Fibroblast of skin of right quadriceps (primary cell): Measurements from ENCODE around the gene MGAT5B.
"Not testable (repeated sequence)": the region's sequence is repeated elsewhere in the genome, so short reads cannot be mapped to it uniquely, and the experiment has no call there.

Experiments used
- DNase-seq: peaks from one replicate; pipeline ENCODE4 v3.0.0-alpha.2; 2013

Gene MGAT5B

DNA sequence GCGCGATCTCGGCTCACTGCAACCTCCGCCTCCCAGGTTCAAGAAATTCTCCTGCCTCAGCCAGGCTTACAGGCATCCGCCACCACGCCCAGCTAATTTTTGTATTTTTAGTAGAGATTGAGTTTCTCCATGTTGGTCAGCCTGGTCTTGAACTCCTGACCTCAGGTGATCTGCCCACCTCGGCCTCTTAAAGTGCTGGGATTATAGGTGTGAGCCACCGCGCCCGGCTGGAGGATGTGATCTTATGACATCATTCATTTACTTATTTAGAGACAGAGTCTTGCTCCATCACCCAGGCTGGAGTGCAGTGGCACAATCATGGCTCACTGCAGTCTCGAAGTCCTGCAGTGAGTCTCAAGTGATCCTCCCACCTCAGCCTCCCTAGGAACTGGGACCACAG is 19.0 kb upstream of the MGAT5B start:
- not testable (repeated sequence) for DNase-seq

DNA sequence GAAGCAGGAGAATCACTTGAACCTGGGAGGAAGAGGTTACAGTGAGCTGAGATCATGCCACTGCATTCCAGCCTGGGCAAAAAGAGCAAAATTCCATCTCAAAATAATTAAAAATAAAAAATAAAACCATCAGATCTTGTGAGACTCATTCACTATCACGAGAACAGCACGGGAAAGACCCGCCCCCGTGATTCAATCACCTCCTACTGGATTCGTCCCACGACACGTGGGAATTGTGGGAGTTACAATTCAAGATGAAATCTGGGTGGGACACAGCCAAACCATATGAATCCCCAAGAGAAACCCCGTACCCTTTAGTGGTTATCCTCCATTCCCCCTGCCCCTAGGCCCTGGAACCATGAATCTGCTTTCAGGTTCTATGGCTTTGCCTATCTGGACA is 15.4 kb upstream of the MGAT5B start:
- DNase-seq: no peak

DNA sequence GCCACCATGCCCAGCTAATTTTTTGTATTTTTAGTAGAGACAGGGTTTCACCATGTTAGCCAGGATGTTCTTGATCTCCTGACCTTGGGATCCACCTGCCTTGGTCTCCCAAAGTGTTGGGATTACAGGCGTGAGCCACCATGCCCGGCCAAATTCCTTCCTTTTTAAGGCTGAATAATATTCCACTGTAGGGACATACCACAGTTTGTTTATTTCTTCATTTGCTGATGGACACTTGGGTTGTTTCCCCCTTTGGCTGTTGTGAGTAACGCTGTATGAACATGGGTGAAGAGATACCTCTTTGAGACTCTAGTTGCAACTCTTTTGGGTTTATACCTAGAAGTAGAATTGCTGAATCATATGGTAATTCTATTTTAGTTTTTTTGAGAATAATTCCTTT is 13.1 kb upstream of the MGAT5B start:
- no peak for DNase-seq

DNA sequence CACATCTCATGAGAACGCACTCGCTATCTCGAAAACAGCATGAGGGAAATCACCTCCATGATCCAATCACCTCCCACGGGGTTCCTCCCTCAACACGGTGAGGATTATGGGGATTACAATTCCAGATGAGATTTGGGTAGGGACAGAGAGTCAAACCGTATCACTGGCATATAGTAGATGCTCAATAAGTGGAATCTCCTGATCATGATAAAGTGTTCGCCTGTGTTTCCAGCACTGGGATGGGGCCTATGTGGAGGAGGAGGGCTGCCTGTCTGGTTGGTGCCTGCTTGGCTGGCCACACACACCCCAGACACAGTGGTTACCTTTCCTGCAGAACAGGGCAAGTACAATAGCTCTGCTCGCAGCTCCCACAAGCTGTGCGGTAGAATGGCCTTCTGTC is 6.1 kb upstream of the MGAT5B start:
- DNase-seq: no peak

DNA sequence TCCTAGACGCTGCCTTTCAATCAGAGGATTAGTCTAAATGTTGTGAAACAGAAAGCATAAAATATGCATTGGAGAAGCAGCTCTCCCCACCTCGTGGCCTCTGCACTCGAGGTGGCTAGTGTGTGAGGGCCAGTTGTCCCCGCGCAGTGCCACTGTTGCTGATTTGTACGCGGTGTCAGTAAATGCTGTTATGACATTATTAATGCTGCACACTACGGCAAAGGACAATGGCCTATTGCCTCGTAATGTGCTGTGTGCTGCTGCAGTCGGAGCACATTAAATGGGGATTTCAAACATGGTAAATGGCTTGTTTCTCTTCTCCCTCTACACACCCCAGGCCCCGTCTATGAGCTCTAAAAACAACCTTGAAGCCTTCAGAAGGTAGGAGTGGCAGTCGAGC is 5.7 kb upstream of the MGAT5B start:
- DNase-seq: no peak

DNA sequence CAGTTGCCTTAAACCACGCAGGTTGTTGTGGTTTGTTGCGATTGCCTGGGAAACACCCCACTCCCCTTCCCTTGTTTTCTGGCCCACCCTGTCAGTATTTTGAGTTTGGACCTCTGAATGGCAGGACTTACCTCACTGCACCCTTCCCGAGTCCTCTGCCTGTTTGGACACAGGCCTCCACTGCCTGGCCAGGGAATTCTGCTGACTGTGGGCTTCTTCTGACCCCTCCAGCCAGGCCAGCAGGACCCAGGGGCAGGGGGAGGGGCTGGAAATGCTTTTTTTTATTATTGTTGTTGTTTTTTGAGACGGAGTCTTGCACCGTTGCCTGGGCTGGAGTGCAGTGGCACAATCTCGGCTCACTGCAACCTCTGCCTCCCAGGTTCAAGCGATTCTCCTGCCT is 4.2 kb upstream of the MGAT5B start:
- no peak for DNase-seq

DNA sequence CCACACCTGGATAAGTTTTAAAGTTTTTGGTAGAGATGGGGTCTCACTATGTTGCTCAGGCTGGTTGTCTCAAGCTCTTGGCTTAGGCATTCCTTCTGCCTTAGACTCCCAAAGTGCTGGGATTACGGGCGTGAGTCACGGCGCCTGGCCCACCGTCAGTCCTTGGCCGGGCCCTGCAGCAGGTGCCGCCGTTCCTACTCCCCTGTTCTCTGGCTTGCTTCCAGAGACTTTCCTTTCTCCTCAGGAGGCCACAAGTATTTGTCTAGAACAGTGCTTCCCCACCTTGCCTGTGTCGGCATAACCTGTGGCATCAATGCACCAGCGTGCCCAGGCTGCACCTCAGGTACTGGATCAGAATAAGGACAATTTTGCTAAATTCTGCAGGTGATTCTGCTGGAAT is 3.0 kb upstream of the MGAT5B start:
- no peak for DNase-seq

DNA sequence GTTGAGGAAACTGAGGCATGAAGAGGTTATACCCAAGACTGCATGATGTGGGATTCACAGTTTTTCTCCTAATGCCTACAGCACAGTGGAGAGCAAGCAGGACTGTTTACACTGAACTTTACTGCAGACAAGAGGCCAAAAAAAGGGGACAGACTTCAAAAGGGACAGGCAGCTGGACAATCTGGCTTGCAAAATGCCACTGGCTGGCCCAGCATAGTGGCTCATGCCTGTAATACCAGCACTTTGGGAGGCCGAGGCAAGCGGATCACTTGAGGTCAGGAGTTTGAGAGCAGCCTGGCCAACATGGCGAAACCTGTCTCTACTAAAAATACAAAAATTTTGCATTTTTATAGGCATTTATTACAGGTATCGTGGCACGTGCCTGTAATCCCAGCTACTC is 2.0 kb upstream of the MGAT5B start:
- no peak for DNase-seq

DNA sequence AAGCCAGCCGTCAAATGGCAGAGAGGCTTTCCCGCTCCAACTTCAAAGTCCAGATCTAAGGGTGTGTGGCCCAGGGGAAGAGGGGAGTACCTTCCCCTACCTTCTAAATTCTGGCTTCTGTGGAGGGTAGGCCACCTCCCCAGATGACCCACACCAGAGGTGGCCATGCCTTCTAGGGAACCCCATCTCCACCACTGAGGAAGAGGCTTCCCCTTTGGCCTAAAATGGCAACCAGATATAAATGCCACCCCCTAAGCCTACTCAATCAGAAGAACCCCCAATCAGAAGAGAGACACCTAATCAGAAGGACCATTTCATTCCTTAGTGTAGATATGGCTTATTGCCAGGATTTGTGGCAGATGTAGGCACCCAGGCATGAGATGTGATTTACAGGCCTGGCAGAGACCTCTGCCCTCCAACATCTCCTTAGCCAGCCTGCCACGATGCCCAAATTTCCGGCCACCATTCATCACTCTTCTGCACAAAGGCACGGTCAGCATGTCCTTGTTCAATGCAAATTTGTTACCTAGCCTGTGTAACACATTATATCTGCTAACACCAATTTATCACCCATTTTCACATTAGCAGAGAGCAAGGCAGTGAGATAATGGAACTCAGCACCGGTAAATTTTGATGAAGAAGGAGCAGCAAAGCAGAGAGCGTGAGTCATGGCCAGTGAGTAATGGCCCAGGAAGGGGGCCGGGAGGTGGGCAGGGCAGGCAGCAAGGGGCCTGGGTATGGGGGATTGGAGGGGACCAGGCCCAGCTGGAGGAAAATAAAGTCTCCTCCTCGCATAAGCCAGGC is 1.2 kb upstream of the MGAT5B start:
- DNase-seq: peak; percentile 70

DNA sequence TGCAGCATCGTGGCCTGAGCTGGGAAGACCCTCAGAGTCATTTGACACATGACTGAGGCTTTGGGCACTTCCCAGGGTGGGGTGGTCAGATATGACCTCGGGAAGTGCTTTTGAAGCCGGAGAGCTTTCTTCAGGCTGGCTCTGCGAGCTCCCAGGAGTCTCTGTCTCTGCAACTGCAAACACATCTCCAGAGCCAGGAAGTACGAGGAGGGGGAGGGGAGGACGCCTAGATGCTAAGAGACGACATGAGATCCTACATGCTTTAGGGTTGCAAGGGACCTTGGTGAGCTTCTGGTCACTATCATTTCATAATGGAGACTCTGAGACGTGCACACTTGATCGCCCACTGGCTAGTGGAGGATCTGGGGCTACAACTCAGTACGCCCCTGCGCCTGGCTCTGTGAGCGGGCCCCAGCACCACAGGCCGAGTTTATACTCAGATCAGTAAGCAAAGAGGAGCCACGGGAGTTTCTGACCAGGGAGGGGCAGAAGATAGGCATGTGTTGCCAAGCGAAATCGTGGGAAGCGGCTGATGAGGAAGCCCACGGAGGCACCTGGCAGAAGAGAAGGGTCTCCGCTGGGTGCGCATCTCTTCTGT is 527 bp upstream of the MGAT5B start:
- DNase-seq: peak; percentile 60

DNA sequence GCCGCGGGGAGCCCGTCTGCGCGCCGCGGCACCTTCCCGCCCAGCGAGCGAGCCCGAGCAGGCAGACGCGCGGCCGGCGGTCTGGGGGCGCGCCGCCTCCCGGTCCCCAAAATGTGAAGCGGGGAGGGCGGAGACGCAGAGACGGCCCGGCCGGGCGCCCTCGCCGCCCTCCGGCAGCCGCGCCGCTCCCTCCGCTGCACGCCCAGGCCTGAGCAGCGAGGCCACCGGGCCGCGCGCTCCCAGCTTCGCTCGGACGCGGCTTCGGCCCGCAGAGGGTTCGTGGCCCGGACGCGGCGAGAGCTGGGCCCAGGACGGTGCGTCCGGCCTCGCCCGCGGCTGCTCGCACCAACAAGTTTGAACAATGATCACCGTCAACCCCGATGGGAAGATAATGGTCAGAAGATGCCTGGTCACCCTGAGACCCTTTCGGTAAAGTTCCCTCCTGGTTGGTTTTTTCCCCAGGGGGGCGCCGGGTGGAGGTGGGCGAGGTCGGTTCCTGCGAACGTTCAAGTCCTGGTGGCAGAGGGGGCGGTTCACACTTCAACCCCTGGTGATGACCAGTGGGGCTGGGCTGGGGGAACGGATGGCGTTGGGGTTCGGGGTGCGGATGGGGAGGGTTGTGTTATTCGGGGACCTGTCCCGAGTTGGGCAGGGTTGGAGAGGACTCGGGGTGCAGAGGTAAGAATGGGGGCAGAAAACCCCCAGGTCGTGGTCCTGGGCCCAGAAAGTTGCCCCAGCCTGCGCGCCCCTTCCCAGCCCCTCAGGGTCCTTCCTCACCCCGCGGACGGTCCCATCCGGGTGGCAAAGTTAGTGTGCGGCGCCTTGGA is 678 bp downstream of the MGAT5B start:
- no peak for DNase-seq

DNA sequence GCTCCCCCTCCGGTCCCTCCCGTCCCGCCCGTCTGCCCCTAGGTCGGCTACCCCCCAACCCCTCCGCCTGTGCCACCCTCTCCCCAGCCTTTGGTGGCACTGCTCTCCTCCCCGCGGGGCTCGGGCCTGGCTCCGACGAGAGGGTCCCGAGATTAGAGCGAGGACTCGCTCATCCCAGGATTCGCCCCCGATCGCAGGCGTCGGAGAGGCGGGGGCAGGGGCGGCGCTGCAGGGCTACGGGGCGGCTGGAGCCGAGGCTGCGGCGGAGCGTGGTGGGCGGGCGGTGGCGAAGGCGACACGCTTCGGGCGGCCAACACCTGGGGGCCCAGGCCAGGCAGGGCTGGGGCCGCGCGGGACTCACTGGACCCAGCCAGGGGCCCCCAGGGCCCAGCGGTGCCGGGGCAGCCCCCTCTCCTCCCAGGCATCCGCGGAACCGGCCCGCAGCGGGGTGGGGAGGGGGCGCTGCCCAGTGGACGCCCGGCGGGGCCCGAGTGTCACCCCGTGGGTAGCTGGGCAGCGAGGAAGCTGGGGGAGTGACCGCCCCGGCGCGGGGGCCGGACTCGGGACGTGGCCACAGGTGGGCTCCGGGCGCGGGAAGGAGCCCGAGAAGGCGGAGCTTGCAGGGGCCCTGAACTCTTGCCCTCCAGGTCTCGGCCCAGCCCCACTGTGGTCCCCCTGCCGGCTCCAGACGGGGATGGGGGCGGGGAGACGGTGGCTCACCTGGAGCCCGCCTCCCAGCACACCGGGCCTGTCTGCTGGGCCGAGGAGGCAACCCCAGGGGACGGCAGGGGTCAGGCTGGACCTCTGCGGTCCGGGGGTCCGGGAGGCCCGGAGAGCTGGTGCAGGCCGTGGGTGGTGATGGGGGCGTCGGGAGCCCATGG is 1.5 kb downstream of the MGAT5B start:
- DNase-seq: no peak

DNA sequence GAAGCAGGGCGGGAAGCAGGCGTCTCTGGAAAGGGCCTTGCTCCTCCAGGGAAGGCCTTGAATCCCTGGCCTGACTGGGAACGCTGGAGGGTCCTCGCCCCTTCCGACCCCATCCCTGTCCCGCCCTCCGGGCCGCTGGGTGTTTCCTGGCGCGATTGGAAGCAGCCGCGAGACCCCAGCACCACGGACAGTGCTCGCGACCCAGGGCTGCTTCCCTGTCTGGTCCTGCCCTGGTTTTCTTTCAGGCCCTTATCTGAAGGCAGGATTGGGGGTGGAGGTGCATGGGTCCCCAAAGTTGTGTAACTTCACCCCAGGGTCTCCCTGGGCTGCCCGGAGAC is 2.1 kb downstream of the MGAT5B start:
- no peak for DNase-seq

DNA sequence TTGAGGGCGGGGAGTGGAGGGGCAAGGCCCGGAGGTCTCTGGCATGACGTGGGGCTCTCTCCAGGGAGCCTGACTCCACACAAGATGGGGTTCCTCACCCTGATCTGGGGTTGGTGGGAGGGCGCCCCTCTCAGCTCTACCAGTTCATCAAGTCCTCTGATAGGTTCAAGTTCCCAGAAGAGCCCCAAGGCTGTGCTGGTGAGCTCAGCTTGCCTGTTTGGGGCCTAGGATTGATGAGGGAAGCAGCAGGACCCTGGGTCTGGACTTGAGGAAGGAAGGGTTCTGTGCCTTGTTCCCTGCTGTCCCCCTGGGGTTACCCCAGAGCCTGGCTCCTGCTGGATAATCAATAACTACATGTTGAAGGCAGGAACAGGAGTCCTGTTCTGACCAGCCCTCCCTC is 3.5 kb downstream of the MGAT5B start:
- DNase-seq: no peak

DNA sequence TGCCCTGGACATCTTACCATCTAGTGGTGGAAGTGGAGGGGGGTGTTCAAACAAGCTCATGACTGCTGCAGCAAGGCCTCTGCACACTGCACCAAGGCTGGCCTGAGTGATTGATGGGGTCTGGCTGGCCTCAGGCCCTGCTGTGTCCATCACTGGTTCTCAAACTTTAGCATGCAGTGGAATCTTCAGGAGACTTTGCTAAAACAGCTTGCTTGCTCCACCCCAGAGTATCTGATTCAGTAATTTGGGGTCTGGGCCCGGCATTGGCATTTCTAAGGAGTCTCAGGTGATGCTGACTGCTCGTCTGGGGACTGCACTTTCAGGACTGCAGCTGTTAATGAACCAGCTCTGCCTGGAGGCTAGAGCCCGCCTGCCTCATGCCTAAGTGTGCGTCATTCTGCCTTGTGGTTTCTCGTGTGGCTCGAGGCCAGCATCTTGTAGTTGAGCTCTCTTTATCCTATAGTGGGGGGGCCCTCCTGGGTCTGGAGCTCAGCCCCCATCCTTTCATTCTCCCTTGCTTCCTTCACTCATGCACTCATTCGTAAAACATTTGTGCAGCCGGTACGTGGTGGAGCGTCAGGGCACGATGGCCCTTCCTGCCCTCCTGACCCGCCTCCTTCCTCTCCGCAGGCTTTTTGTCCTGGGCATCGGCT is 4.1 kb downstream of the MGAT5B start:
- DNase-seq: peak; percentile 97

DNA sequence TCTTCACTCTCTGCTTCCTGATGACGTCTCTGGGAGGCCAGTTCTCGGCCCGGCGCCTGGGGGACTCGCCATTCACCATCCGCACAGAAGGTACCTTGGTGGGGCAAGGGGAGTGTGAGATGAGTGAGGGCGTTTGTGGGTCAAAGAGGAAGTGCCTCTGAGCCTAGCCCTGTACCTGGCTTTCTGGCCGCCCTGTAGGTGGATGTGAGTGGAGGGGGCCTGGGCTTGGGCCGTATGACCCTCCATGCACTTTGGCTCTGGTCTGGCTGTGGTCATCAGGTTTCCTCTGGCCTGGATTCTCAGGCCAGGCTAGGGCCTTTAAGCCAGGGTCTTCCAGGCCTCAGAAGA is 4.6 kb downstream of the MGAT5B start:
- DNase-seq: no peak

DNA sequence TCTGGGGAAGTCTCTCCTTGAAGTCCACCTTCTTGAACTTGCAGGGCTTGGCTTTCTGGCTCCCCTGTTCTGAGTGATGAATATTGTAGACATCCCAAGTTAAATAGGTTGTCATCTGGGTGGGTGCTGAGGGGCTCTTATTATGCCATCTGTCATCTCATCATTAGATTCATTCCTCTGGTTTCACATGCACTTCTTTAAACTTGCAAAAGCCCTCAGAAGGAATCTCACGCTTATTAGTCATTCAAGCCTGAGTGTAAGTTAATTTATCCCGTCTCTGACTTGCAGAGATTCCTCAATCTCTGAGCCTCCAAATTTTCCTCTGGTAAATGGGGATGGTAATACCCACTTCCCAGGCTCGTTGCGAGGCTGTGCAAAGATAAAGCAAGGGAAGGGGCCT is 5.7 kb downstream of the MGAT5B start:
- DNase-seq: peak; percentile 82

DNA sequence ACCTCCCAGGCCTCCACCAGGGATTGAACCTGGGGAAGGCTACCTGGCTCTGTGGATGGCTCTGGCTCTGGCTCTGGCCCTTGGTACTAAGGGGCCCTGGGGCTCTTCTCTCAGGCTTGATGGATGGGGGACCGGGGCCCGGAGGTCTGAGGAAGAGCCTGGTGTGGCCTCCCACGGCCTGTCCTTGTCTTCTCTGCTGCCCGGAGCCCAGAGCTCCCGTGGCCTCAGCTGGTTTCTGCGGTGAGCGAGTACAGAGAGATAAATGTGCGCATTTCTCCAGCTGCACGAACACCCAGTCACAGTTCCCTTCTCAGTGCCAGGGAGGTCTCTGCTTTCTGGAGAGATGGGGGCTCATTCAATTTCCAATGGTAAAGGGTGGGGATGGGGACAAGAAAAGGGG is 9.2 kb downstream of the MGAT5B start:
- DNase-seq: no peak

DNA sequence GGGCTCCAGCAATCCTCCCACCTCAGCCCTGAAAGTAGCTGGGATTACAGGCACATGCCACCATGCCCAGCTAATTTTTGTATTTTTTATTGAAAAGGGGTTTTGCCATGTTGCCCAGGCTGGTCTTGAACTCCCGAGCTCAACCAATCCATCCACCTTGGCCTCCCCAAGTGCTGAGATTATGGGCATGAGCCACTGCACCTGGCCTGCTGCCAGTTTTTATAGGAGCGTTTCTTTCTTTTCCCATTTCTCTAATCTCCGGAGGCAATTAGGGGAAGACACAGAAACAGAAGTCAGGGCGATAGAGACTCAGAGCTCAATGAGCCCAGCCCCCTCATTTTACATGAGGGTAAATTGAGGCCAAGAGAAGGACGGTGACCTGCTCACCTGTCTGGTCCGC is 10.4 kb downstream of the MGAT5B start:
- no peak for DNase-seq

DNA sequence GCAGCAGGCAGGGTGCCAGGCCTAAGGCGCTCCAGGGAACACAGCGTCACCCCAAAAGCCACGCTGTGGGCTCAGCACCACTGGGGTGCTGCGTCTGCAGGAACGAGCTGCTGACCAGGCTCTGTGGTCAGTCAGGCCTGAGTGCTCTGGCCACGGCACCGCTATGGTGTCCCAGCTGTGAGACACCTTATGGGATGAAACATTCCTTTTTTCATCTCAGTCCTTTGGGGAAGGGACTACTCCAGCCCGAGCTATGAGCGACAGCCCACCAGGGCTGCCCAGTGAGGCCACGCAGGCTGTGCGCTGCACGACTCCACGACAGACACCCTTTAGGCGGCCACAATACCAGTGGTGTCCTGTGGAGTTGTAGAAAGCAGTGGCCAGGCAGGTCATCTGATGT is 11.1 kb downstream of the MGAT5B start:
- no peak for DNase-seq

DNA sequence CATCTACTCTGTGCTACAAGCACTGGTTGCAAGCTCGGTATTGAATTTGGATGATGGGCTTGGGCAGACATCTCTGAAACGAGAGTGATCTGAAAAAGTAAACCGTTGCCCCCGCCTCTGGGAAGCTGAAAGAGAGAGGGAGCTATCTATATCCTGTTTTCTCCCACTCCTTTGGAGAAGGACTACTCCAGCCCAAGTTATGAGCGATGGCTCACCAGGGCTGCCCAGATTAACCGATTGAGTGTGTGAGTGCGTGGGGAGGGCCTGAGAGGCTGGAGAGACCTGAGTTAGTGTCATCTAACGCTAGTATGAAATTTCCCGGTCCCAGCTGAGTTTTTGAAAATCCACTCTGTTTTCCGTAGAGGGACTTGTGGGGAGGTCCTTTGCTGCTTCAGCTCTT is 11.5 kb downstream of the MGAT5B start:
- DNase-seq: peak; percentile 11

DNA sequence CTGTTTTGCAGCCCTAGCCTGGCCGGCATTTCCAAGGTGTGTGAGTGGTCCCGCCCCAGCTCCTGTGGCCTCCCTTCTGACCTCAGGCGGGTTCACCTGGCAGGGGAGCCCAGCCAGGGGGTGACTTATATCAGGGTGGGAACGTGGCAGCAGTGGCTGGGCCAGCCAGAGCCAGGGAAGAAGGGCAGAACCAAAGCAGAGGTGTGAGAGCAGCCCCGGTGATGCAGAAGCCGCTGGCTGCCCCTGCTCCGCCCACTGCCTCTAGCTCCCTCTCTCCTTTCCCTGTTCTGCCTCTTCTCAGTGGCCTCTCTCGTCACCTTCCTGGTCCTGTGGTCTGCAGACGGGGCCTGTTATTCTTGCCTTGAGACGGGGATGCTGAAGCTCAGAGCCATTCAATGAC is 12.1 kb downstream of the MGAT5B start:
- DNase-seq: no peak

DNA sequence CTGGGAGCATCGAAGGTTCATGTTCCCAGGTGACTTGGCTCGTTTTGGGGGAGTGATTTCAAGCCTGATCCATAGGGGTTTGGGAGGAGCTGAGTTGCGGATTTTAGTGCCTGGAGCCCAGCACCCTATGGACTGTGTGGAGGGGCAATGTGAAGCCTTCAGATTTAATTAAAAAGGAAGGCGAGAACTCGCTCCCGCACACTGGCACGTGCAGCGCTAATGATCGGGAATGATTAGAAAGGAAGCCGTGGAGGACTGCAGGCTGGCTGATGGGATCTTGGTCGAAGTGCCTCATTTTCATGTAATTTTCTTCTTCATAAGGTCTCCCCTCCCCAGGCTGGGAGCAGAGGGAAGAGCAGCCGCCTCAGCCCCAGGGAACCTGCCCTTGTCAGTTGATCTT is 12.8 kb downstream of the MGAT5B start:
- no peak for DNase-seq
